ENCODE data around the gene TUSC1. TPM values are rescaled to one million over a fixed set of nuclear protein-coding genes. Genes with fewer than 3 reads are reported as not detected.

TUSC1 gene
- total RNA-seq = 7.4 and 9.2 TPM in 2 replicates

DNA sequence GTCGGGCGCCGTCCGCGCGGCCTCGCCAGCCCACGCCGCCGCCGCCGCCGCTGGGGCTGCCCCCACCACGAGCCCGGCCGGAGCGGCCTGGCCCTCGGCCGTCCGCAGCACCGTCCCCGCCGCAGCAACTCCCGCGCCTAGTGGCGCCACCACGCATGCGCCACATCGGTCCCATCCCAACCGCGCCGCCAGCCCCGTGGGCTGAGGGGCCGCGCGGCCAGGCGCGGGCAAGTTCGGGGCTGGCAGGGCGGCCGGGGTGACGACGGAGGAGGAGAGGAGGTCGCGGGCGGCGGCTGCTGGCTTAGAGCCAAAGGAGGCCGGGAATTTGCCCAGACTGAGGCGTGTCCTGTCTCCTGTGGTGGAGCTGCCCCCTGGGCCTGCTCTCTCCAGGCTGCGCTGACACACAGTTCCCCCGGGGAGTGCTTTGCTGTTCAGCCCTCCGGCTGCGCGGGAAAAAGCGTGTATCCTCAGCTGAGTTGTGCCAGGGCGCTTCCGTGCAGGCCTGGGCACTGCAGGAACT lies at the start of gene TUSC1:
Gene TUSC1 (minus strand): TSS at position 298 of the 520 bp plus-strand sequence. CDS start 132 bp downstream, at position 166.

Data from subcutaneous preadipocyte (primary cell).